HepG2 (cell line): Measurements from ENCODE around the gene NUCB1. TPM values are rescaled to one million over a fixed set of nuclear protein-coding genes. Genes with fewer than 3 reads are reported as not detected.

Experiments
- ARNT2 ChIP-seq: sonication (generic); formaldehyde crosslinking; IDR thresholded peaks from 2 replicates; pipeline ENCODE4 v1.8.0; 2022; ENCODE audit warnings: mild to moderate bottlenecking, low read depth, missing genetic modification reagents, moderate library complexity
- BRD4 ChIP-seq: sonication (generic); formaldehyde crosslinking; IDR thresholded peaks from 2 replicates; pipeline ENCODE4 v1.4.0; 2020; ENCODE audit warnings: missing genetic modification reagents
- CHD4 ChIP-seq: fragments of 200-600 bp; sonication (generic); IDR thresholded peaks from 2 replicates; pipeline ENCODE4 v1.7.0; 2017; ENCODE audit warnings: mild to moderate bottlenecking, low read length, borderline replicate concordance
- DMAP1 ChIP-seq: IDR thresholded peaks from 2 replicates; pipeline ENCODE4 v1.6.1; 2016
- HNF4A ChIP-seq: sonication (generic); formaldehyde crosslinking; IDR thresholded peaks from 2 replicates; pipeline ENCODE4 v1.4.0; 2020; ENCODE audit warnings: missing genetic modification reagents
- ISX ChIP-seq: sonication (generic); formaldehyde crosslinking; conservative IDR thresholded peaks from 2 replicates; pipeline ENCODE4 v1.5.0; 2020; ENCODE audit warnings: missing genetic modification reagents
- JDP2 ChIP-seq: sonication (generic); formaldehyde crosslinking; IDR thresholded peaks from 2 replicates; pipeline ENCODE4 v1.8.1; 2022; ENCODE audit warnings: missing genetic modification reagents, borderline replicate concordance
- KDM5A ChIP-seq: fragments of 200-600 bp; sonication (generic); IDR thresholded peaks from 2 replicates; pipeline ENCODE4 v1.7.0; 2018; ENCODE audit warnings: antibody characterized with exemption, mild to moderate bottlenecking, low read length, borderline replicate concordance
- MAZ ChIP-seq, 2 experiments: sonication (generic) in 1 of 2; formaldehyde crosslinking in 1 of 2; IDR thresholded peaks; 2 replicates each; pipeline versions ENCODE4 v1.5.0 to v1.6.1; 2012 to 2020; ENCODE audit warnings: low read depth in 2 of 2, mild to moderate bottlenecking in 2 of 2, borderline replicate concordance in 1 of 2, improper control_type of control experiment in 1 of 2, low read length in 1 of 2, missing genetic modification reagents in 1 of 2, moderate library complexity in 1 of 2
- PCBP2 ChIP-seq: fragments of 200-400 bp; formaldehyde crosslinking; optimal IDR thresholded peaks from 2 replicates; pipeline ENCODE3; 2018; ENCODE audit warnings: low read length, low read depth; ENCODE audit not compliant: poor library complexity, severe bottlenecking
- RBAK ChIP-seq: sonication (generic); formaldehyde crosslinking; IDR thresholded peaks from 2 replicates; pipeline ENCODE4 v1.5.1; 2020; ENCODE audit warnings: mild to moderate bottlenecking, missing genetic modification reagents
- RFXAP ChIP-seq: sonication (generic); formaldehyde crosslinking; IDR thresholded peaks from 2 replicates; pipeline ENCODE4 v1.4.0; 2020; ENCODE audit warnings: missing genetic modification reagents, borderline replicate concordance
- ZBTB38 ChIP-seq: sonication (generic); formaldehyde crosslinking; IDR thresholded peaks from 2 replicates; pipeline ENCODE4 v1.5.1; 2020; ENCODE audit warnings: mild to moderate bottlenecking, missing genetic modification reagents
- ZNF30 ChIP-seq: sonication (generic); formaldehyde crosslinking; IDR thresholded peaks from 2 replicates; pipeline ENCODE4 v1.5.0; 2020; ENCODE audit warnings: mild to moderate bottlenecking, missing genetic modification reagents
- ZNF382 ChIP-seq: sonication (generic); formaldehyde crosslinking; IDR thresholded peaks from 2 replicates; pipeline ENCODE4 v1.5.0; 2020; ENCODE audit warnings: missing genetic modification reagents, mild to moderate bottlenecking, borderline replicate concordance
- ZNF543 ChIP-seq: sonication (generic); formaldehyde crosslinking; IDR thresholded peaks from 2 replicates; pipeline ENCODE4 v1.4.0; 2020; ENCODE audit warnings: mild to moderate bottlenecking, missing genetic modification reagents
- ZNF552 ChIP-seq: sonication (generic); formaldehyde crosslinking; IDR thresholded peaks from 2 replicates; pipeline ENCODE4 v1.9.0; 2022; ENCODE audit warnings: missing genetic modification reagents, mild to moderate bottlenecking, borderline replicate concordance
- ZNF740 ChIP-seq: sonication (generic); formaldehyde crosslinking; IDR thresholded peaks from 2 replicates; pipeline ENCODE4 v1.4.0; 2020; ENCODE audit warnings: missing genetic modification reagents
- ZNF761 ChIP-seq: sonication (generic); formaldehyde crosslinking; conservative IDR thresholded peaks from 2 replicates; pipeline ENCODE4 v1.4.0; 2020; ENCODE audit warnings: mild to moderate bottlenecking, missing genetic modification reagents
- polyA plus RNA-seq, 8 experiments: library from polyadenylated mRNA; depleted of rRNA in 3 of 8; stranded (reverse) in 7 of 8; unstranded in 1 of 8; fragments of >200 nt; fragmentation: Illumina TruSeq in 4 of 8; extraction: Trizol in 4 of 8; gene quantifications; 2 replicates each; pipeline versions ENCODE4 v1.2.1 to v1.2.3, GENCODE V29; 2011 to 2016; ENCODE audit warnings: low read depth in 4 of 8, missing spikeins in 1 of 8, mixed read lengths in 1 of 8; ENCODE audit not compliant: insufficient read depth in 1 of 8
- total RNA-seq, 5 experiments: library from RNA; depleted of rRNA; stranded (reverse); fragments of >200 nt; fragmentation: Illumina TruSeq; extraction: Trizol; gene quantifications; 2 replicates each; pipeline ENCODE4 v1.2.3, GENCODE V29; 2016; ENCODE audit warnings: low read depth in 1 of 5
- TF ChIP-seq, protein P1 (sequence below): IDR thresholded peaks from 2 replicates; pipeline ENCODE4 v1.6.1; 2012; ENCODE audit warnings: low read depth, low read length, improper control_type of control experiment
- TF ChIP-seq, protein P2 (sequence below): sonication (generic); formaldehyde crosslinking; IDR thresholded peaks from 2 replicates; pipeline ENCODE4 v1.5.0; 2020; ENCODE audit warnings: mild to moderate bottlenecking, missing genetic modification reagents, borderline replicate concordance
- TF ChIP-seq, protein P3 (sequence below): sonication (generic); formaldehyde crosslinking; IDR thresholded peaks from 2 replicates; pipeline ENCODE4 v1.5.1; 2020; ENCODE audit warnings: missing genetic modification reagents, mild to moderate bottlenecking, borderline replicate concordance

NUCB1 gene
- total and polyA plus RNA-seq, 2 of the 13 experiments (the other 11 are each of a cell fraction or from before 2014, with no cell fraction given) = 82.3 to 106 TPM

GRCh38 chr19:48955308-48955958 is 55.3 kb downstream of the NUCB1 start (continued):
- TF ChIP-seq MAZ (IDR thresholded peaks at IDR 0.05; ENCODE audit: borderline replicate concordance, low read depth, low read length) (no peak), MAZ (CRISPR knock-in tag; IDR thresholded peaks at IDR 0.05; ENCODE audit: low read depth) (no peak), ISX (CRISPR knock-in tag) (0 out of 2 replicates have a peak, but pooled peaks have one; percentile 8), ZBTB38 (CRISPR knock-in tag) (no peak), RFXAP (CRISPR knock-in tag) (no peak), RBAK (CRISPR knock-in tag) (no peak), PCBP2 (no peak), DMAP1 (CRISPR knock-in tag) (no peak), ARNT2 (0 out of 2 replicates have a peak, but pooled peaks have one; percentile 46), ZNF543 (CRISPR knock-in tag) (no peak), KDM5A (peak; percentile 37; the same call in 1 of the 2 replicates), ZNF30 (CRISPR knock-in tag) (no peak), ZNF761 (CRISPR knock-in tag) (no peak), ZNF382 (CRISPR knock-in tag) (no peak), BRD4 (CRISPR knock-in tag) (0 out of 2 replicates have a peak, but pooled peaks have one; percentile 26), CHD4 (no peak), HNF4A (no peak), ZNF552 (CRISPR knock-in tag) (no peak), ZNF740 (no peak; the same call in 1 of the 2 replicates), JDP2 (CRISPR knock-in tag) (no peak)
- TF ChIP-seq, protein P1, sequence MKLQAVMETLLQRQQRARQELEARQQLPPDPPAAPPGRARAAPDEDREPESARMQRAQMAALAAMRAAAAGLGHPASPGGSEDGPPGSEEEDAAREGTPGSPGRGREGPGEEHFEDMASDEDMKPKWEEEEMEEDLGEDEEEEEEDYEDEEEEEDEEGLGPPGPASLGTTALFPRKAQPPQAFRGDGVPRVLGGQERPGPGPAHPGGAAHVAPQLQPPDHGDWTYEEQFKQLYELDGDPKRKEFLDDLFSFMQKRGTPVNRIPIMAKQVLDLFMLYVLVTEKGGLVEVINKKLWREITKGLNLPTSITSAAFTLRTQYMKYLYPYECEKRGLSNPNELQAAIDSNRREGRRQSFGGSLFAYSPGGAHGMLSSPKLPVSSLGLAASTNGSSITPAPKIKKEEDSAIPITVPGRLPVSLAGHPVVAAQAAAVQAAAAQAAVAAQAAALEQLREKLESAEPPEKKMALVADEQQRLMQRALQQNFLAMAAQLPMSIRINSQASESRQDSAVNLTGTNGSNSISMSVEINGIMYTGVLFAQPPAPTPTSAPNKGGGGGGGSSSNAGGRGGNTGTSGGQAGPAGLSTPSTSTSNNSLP = no peak
- TF ChIP-seq, protein P2, sequence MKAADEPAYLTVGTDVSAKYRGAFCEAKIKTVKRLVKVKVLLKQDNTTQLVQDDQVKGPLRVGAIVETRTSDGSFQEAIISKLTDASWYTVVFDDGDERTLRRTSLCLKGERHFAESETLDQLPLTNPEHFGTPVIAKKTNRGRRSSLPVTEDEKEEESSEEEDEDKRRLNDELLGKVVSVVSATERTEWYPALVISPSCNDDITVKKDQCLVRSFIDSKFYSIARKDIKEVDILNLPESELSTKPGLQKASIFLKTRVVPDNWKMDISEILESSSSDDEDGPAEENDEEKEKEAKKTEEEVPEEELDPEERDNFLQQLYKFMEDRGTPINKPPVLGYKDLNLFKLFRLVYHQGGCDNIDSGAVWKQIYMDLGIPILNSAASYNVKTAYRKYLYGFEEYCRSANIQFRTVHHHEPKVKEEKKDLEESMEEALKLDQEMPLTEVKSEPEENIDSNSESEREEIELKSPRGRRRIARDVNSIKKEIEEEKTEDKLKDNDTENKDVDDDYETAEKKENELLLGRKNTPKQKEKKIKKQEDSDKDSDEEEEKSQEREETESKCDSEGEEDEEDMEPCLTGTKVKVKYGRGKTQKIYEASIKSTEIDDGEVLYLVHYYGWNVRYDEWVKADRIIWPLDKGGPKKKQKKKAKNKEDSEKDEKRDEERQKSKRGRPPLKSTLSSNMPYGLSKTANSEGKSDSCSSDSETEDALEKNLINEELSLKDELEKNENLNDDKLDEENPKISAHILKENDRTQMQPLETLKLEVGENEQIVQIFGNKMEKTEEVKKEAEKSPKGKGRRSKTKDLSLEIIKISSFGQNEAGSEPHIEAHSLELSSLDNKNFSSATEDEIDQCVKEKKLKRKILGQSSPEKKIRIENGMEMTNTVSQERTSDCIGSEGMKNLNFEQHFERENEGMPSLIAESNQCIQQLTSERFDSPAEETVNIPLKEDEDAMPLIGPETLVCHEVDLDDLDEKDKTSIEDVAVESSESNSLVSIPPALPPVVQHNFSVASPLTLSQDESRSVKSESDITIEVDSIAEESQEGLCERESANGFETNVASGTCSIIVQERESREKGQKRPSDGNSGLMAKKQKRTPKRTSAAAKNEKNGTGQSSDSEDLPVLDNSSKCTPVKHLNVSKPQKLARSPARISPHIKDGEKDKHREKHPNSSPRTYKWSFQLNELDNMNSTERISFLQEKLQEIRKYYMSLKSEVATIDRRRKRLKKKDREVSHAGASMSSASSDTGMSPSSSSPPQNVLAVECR (CRISPR knock-in tag) = no peak
- TF ChIP-seq, protein P3, sequence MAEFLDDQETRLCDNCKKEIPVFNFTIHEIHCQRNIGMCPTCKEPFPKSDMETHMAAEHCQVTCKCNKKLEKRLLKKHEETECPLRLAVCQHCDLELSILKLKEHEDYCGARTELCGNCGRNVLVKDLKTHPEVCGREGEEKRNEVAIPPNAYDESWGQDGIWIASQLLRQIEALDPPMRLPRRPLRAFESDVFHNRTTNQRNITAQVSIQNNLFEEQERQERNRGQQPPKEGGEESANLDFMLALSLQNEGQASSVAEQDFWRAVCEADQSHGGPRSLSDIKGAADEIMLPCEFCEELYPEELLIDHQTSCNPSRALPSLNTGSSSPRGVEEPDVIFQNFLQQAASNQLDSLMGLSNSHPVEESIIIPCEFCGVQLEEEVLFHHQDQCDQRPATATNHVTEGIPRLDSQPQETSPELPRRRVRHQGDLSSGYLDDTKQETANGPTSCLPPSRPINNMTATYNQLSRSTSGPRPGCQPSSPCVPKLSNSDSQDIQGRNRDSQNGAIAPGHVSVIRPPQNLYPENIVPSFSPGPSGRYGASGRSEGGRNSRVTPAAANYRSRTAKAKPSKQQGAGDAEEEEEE (CRISPR knock-in tag) = no peak
